ENCODE measurements around the gene FANK1. TPM values are rescaled to one million over a fixed set of nuclear protein-coding genes. Genes with fewer than 3 reads are reported as not detected.

The FANK1 gene
- total RNA-seq, 1 donor from 2014 or later, result 0.30 TPM

GRCh38 chr10:126029999-126030398, 133.6 kb downstream of the FANK1 start:
- DNase-seq, result no peak
- Histone ChIP-seq H3K27me3 (ENCODE audit: low read depth) (no peaks in the 10 kb centered on the region), H3K4me3 (no peak overlapping the region), H3K36me3 (no peaks in the 10 kb centered on the region), H3K4me1 (no peaks in the 10 kb centered on the region), H3K9me3 (replicated peaks) (peaks cover 52% of the 10 kb centered on the region), H3K27ac (replicated peaks) (no peak overlapping the region)
- TF ChIP-seq, protein P1, sequence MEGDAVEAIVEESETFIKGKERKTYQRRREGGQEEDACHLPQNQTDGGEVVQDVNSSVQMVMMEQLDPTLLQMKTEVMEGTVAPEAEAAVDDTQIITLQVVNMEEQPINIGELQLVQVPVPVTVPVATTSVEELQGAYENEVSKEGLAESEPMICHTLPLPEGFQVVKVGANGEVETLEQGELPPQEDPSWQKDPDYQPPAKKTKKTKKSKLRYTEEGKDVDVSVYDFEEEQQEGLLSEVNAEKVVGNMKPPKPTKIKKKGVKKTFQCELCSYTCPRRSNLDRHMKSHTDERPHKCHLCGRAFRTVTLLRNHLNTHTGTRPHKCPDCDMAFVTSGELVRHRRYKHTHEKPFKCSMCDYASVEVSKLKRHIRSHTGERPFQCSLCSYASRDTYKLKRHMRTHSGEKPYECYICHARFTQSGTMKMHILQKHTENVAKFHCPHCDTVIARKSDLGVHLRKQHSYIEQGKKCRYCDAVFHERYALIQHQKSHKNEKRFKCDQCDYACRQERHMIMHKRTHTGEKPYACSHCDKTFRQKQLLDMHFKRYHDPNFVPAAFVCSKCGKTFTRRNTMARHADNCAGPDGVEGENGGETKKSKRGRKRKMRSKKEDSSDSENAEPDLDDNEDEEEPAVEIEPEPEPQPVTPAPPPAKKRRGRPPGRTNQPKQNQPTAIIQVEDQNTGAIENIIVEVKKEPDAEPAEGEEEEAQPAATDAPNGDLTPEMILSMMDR (IDR thresholded peaks at IDR 0.05; ENCODE audit: borderline replicate concordance), result no peak
- intact Hi-C loops (cut with micrococcal nuclease), result no loop called here

- no peak overlapping the region for H3K4me3 ChIP-seq
- H3K27me3 ChIP-seq (ENCODE audit: low read depth), result no peaks in the 10 kb centered on the region
- no peaks in the 10 kb centered on the region for H3K36me3 ChIP-seq
- no peak overlapping the region for H3K27ac ChIP-seq (replicated peaks)
- intact Hi-C loops (cut with micrococcal nuclease), result no loop called here
- DNase-seq, result no peak
- no peaks in the 10 kb centered on the region for H3K4me1 ChIP-seq
- peaks cover 28% of the 10 kb centered on the region for H3K9me3 ChIP-seq (replicated peaks)
- TF ChIP-seq, protein P1 (IDR thresholded peaks at IDR 0.05; ENCODE audit: borderline replicate concordance), result no peak
Measured at GRCh38 chr10:126034586-126034985, 138.2 kb downstream of the FANK1 start.

GRCh38 chr10:126036515-126036914, 140.2 kb downstream of the FANK1 start:
- Histone ChIP-seq H3K27ac (replicated peaks) (no peak overlapping the region), H3K36me3 (no peaks in the 10 kb centered on the region), H3K4me1 (peaks cover 4% of the 10 kb centered on the region), H3K9me3 (replicated peaks) (peaks cover 28% of the 10 kb centered on the region), H3K27me3 (ENCODE audit: low read depth) (no peaks in the 10 kb centered on the region), H3K4me3 (no peak overlapping the region)
- TF ChIP-seq, protein P1 (IDR thresholded peaks at IDR 0.05; ENCODE audit: borderline replicate concordance), result no peak
- intact Hi-C loops (cut with micrococcal nuclease), result no loop called here
- DNase-seq, result no peak

DNA sequence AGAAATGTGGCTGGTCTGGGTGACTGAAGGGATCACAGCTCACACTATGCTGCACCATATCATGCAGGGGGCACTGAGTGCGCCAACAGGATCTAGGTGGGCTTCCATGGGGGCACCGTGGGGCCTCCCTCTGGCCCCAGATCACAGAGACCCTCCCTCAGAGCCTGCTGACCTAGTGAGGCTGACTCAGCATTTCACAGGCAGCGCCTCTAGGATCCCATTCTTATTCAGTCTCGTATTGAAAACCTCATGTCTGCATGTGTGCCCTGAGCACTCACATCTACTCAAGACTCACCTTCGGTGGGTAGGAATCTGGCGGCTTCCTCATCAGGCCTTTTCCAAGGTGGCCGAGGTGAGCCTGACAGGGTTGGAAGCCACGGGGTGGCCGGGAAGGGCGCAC, 141.6 kb downstream of the FANK1 start:
- intact Hi-C loops (cut with micrococcal nuclease), result no loop called here

GRCh38 chr10:126041117-126041516, 144.8 kb downstream of the FANK1 start:
- peaks cover 27% of the 10 kb centered on the region for H3K4me1 ChIP-seq
- no peak overlapping the region for H3K4me3 ChIP-seq
- no peaks in the 10 kb centered on the region for H3K27me3 ChIP-seq (ENCODE audit: low read depth)
- DNase-seq, result no peak
- H3K27ac ChIP-seq (replicated peaks), result peak overlapping the region; percentile 74
- TF ChIP-seq, protein P1 (IDR thresholded peaks at IDR 0.05; ENCODE audit: borderline replicate concordance), result no peak
- H3K36me3 ChIP-seq, result no peaks in the 10 kb centered on the region
- no peaks in the 10 kb centered on the region for H3K9me3 ChIP-seq (replicated peaks)
- intact Hi-C loops (cut with micrococcal nuclease), result no loop called here

More for the DNA sequence above, 141.6 kb downstream of the FANK1 start:
- Histone ChIP-seq H3K9me3 (replicated peaks) (peaks cover 25% of the 10 kb centered on the region), H3K36me3 (no peaks in the 10 kb centered on the region), H3K4me3 (no peak overlapping the region), H3K27me3 (ENCODE audit: low read depth) (no peaks in the 10 kb centered on the region), H3K4me1 (peaks cover 18% of the 10 kb centered on the region), H3K27ac (replicated peaks) (no peak overlapping the region)
- no peak for DNase-seq
- TF ChIP-seq, protein P1 (IDR thresholded peaks at IDR 0.05; ENCODE audit: borderline replicate concordance), result no peak

Measured in left ventricle myocardium inferior (tissue), 1 donor.